ENCODE measurements around the gene CD93. TPM values are rescaled to one million over a fixed set of nuclear protein-coding genes. Genes with fewer than 3 reads are reported as not detected.

CD93 gene
- total RNA-seq, 6 donors from 2014 or later, result 25.1 to 160 (median 68.8) TPM

DNA sequence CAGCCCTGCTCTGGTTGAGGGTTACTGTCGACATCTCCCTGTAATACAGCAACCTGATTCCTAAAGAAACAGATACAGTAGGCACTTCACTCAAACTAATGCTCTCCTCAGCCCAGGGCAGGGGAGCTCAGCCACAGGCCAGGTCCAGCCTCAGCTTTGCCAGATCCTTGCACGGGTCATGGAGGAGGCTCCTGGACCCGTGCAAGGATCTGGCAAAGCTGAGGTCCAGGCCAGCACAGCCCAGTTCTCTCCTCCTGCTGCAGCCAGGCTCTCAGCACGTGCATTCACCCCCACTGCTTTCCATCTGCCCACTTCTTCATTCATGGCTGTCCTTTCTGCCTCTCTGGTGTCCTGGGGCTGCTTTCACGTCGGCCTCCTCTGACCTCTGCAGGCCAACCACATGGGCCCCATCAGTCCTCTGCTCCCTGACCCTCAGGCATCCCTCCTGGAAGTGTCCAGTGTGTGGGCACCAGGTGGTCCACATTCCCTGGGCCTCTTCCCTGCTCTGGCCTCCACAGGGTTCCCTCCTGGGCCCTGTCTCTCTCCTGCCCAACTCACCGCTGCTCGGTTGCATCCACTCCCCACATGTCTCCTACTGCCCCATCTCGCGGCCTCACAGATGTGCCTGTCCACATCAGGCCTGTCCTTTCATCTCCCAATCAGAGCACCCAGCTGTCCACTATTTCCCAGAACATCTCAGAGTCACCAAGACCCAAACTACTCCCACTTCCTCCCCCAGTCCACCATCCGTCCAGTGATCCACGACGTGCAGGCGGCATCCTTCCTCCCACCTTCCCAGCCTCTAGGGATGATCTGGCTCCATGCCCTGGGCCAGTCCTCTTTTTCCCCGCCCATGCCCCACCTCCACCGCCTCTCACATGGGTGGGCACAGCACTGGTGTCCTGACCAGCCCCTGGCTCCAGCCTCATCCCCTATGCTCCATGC is 11.8 kb upstream of the CD93 start:
- H3K4me3 ChIP-seq, result no peak overlapping the region
- no peak overlapping the region for H3K27ac ChIP-seq
- DNase-seq, result no peak
- H3K9me3 ChIP-seq, result no peaks in the 10 kb centered on the region
- no peak for ATAC-seq (ENCODE audit: low FRiP score in 2 of 2)
- TF ChIP-seq, protein P1, sequence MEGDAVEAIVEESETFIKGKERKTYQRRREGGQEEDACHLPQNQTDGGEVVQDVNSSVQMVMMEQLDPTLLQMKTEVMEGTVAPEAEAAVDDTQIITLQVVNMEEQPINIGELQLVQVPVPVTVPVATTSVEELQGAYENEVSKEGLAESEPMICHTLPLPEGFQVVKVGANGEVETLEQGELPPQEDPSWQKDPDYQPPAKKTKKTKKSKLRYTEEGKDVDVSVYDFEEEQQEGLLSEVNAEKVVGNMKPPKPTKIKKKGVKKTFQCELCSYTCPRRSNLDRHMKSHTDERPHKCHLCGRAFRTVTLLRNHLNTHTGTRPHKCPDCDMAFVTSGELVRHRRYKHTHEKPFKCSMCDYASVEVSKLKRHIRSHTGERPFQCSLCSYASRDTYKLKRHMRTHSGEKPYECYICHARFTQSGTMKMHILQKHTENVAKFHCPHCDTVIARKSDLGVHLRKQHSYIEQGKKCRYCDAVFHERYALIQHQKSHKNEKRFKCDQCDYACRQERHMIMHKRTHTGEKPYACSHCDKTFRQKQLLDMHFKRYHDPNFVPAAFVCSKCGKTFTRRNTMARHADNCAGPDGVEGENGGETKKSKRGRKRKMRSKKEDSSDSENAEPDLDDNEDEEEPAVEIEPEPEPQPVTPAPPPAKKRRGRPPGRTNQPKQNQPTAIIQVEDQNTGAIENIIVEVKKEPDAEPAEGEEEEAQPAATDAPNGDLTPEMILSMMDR (IDR thresholded peaks at IDR 0.05), result no peak
- no peak for TF ChIP-seq POLR2A (IDR thresholded peaks at IDR 0.05)
- no peak for TF ChIP-seq EP300 (IDR thresholded peaks at IDR 0.05)
- TF ChIP-seq POLR2AphosphoS5 (IDR thresholded peaks at IDR 0.05), result no peak
- H3K36me3 ChIP-seq, result no peaks in the 10 kb centered on the region
- peaks cover 10 to 20% (median 18%) of the 10 kb centered on the region in 4 donors for H3K4me1 ChIP-seq
- no peaks in the 10 kb centered on the region for H3K27me3 ChIP-seq
- whole genome bisulfite sequencing, 2 donors, result 87 to 89% methylated on average over 16 of the region's 16 CpGs

DNA sequence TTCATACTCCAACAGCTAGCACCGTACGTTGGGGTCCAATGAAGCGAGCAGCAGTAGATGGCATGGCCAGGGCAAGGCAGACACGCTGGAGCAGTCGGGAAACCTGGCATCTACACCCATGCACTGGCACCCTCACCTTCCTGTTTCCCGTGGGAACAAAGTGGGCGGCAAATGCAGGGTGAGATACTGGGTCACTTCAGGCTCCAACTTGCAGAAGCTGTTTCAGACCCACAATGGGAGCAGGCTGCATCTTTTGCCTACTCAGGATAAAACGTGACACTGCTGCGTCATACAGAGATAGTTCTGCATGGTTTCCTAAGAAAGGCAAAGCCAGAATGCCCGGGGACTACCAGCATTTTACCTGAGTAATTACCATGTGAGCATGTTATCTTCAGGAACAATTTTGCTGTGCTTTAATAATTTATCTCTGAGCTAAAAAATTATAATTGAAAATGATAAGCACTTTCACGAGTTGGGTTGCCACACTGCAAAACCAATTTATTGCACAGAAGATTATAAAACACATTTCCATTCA is 10.9 kb upstream of the CD93 start:
- Histone ChIP-seq H3K4me1 (peaks cover 1 to 19% (median 13%) of the 10 kb centered on the region in 4 donors), H3K27ac (no peak overlapping the region), H3K9me3 (no peaks in the 10 kb centered on the region), H3K4me3 (no peak overlapping the region), H3K27me3 (no peaks in the 10 kb centered on the region), H3K36me3 (no peaks in the 10 kb centered on the region)
- no peak for DNase-seq
- no peak for TF ChIP-seq POLR2AphosphoS5 (IDR thresholded peaks at IDR 0.05)
- no peak for TF ChIP-seq EP300 (IDR thresholded peaks at IDR 0.05)
- TF ChIP-seq, protein P1 (IDR thresholded peaks at IDR 0.05), result no peak
- TF ChIP-seq POLR2A (IDR thresholded peaks at IDR 0.05), result no peak
- no peak for ATAC-seq (ENCODE audit: low FRiP score in 2 of 2)
- 54 to 76% methylated on average over 8 to 11 of the region's 11 CpGs for WGBS, 2 donors

DNA sequence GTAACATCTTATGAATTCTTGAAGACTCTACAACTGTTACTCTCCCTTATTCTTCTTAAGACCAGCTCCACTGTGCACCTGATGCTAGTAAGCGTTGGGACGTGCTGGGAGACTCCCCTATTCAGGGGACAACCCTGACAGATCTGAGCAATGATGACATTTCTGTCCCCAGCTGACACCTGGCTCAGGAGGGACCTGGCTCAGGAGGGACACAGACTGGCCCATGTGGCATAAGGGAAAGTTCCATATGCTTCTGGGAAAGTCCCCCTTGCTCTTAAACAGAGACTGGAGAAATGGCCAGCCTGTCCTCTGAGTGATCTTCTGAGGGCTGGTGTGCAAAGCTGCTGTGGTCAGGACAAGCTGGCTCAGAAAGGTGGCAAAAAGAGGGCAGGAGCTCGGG is 10.0 kb upstream of the CD93 start:
- peaks cover 0 to 16% (median 10%) of the 10 kb centered on the region in 4 donors for H3K4me1 ChIP-seq
- H3K27ac ChIP-seq, result no peak overlapping the region
- DNase-seq (peak in 1 of 2 donors; percentile 12), ATAC-seq (ENCODE audit: low FRiP score in 2 of 2) (no peak)
- no peaks in the 10 kb centered on the region for H3K9me3 ChIP-seq
- H3K36me3 ChIP-seq, result no peaks in the 10 kb centered on the region
- H3K4me3 ChIP-seq, result no peak overlapping the region
- 95 to 97% methylated on average over 3 of the region's 3 CpGs for WGBS, 2 donors
- no peaks in the 10 kb centered on the region for H3K27me3 ChIP-seq
- TF ChIP-seq EP300 (IDR thresholded peaks at IDR 0.05), result no peak
- TF ChIP-seq, protein P1 (IDR thresholded peaks at IDR 0.05), result no peak

DNA sequence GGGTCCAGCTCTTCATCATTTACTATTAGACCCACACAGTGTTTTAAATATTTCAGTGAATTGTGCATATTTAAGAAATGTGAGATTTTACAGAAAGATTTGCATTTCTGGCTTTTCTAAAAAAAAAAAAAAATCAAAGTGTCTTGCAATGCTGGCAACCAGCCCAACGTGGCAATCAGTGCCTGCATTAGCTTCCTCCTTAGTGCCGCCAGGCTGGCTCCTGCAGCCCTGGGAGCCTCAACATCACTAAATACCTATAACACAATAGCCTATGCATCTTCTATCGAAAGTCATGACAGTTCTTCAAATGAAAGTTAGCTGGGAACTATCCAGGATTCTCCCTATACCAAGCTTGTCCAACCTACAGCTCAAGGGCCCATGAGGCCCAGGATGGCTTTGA is 9.4 kb upstream of the CD93 start:
- Histone ChIP-seq H3K4me3 (no peak overlapping the region), H3K4me1 (peaks cover 0 to 16% (median 10%) of the 10 kb centered on the region in 4 donors), H3K27me3 (no peaks in the 10 kb centered on the region), H3K9me3 (no peaks in the 10 kb centered on the region), H3K27ac (no peak overlapping the region), H3K36me3 (no peaks in the 10 kb centered on the region)
- TF ChIP-seq POLR2AphosphoS5 (IDR thresholded peaks at IDR 0.05) (no peak), EP300 (IDR thresholded peaks at IDR 0.05) (no peak), POLR2A (IDR thresholded peaks at IDR 0.05) (no peak)
- TF ChIP-seq, protein P1 (IDR thresholded peaks at IDR 0.05), result no peak
- peak in 1 of 2 donors; percentile 45 for DNase-seq
- 52 to 62% methylated on average over 3 of the region's 3 CpGs for WGBS, 2 donors
- ATAC-seq (ENCODE audit: low FRiP score in 2 of 2), result no peak

Data from upper lobe of left lung (tissue), 6 donors.